ENCODE measurements around the gene FKRP. TPM values are rescaled to one million over a fixed set of nuclear protein-coding genes. Genes with fewer than 3 reads are reported as not detected.

The FKRP gene
- total RNA-seq, 2 experiments from 2014 or later: 17.8 to 18.1 TPM

- Mint-ChIP-seq H3K27ac (no peak overlapping the region), H3K4me1 (peaks cover 42% of the 10 kb centered on the region)
- ATAC-seq (ENCODE audit: low read depth): no peak
Observed at GRCh38 chr19:46742926-46743480, 2.9 kb upstream of the FKRP start.

GRCh38 chr19:46744005-46744691 is 1.7 kb upstream of the FKRP start:
- Mint-ChIP-seq H3K4me1 (peaks cover 45% of the 10 kb centered on the region), H3K27ac (no peak overlapping the region), H3K27me3 (no peaks in the 10 kb centered on the region), H3K36me3 (peaks cover 7% of the 10 kb centered on the region), H3K9me3 (no peaks in the 10 kb centered on the region), H3K4me3 (peak overlapping the region; percentile 89)
- POLR2A ChIA-PET: interaction anchor here (1.2 kb wide), 1 partner anchor 30 kb away, joined by 3 read pairs; no protein-coding TSS in a partner anchor
- ATAC-seq (ENCODE audit: low read depth) (no peak), DNase-seq (no peak)

More at GRCh38 chr19:46742926-46743480, 2.9 kb upstream of the FKRP start:
- POLR2A ChIA-PET: no interaction called here
- H3K36me3 Mint-ChIP-seq: peaks cover 3% of the 10 kb centered on the region
- no peak for DNase-seq
- no peaks in the 10 kb centered on the region for H3K9me3 Mint-ChIP-seq
- no peaks in the 10 kb centered on the region for H3K27me3 Mint-ChIP-seq
- H3K4me3 Mint-ChIP-seq: no peak overlapping the region

DNA sequence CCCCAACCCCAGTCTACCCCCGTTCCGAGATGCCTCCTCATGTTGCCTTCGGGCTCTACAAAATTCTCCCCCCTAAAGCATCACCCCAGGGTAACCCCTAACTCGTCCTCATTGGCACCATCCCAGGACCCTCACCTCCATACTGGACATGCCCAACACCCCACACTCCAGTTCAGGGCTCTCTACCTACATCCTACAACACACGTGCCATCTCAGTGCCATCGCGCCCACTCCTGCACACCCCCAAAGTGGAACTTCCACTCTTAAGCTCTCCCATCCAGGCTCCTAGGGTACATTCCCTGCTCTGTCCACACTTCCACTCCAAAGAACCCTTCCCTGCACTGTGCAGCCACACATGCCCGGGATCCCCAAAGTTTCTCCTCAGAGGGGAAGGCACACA is 827 bp upstream of the FKRP start:
- no peak for DNase-seq
- no peaks in the 10 kb centered on the region for H3K27me3 Mint-ChIP-seq
- H3K36me3 Mint-ChIP-seq: peaks cover 8% of the 10 kb centered on the region
- H3K27ac Mint-ChIP-seq: peak overlapping the region; percentile 84
- no peak for ATAC-seq (ENCODE audit: low read depth)
- no peaks in the 10 kb centered on the region for H3K9me3 Mint-ChIP-seq
- peak overlapping the region; percentile 89 for H3K4me3 Mint-ChIP-seq
- POLR2A ChIA-PET: interaction anchor here (0.8 to 1.0 kb wide), 3 partner anchors 9 to 31 kb away, joined by 3 to 4 read pairs (median 3); no protein-coding TSS in a partner anchor
- H3K4me1 Mint-ChIP-seq: peaks cover 41% of the 10 kb centered on the region

- H3K27ac Mint-ChIP-seq: peak within 1 kb of the TSS; percentile 84
- H3K36me3 Mint-ChIP-seq: peaks cover 6% of the 10 kb centered on the region
- H3K4me1 Mint-ChIP-seq: peaks cover 38% of the 10 kb centered on the region
- peak within 1 kb of the TSS; percentile 89 for H3K4me3 Mint-ChIP-seq
- DNase-seq (peak; percentile 74), ATAC-seq (ENCODE audit: low read depth) (peak; percentile 73)
- POLR2A ChIA-PET: no interaction called here
- no peaks in the 10 kb centered on the region for H3K27me3 Mint-ChIP-seq
- no peaks in the 10 kb centered on the region for H3K9me3 Mint-ChIP-seq
Observed at GRCh38 chr19:46746281-46747057, 612 bp downstream of the FKRP start, which contains the start of gene STRN4. Gene STRN4 (minus strand): TSS chr19:46746450. CDS start chr19:46746430, 20 bp downstream.

- no peak for ATAC-seq (ENCODE audit: low read depth)
- Mint-ChIP-seq H3K9me3 (no peaks in the 10 kb centered on the region), H3K4me3 (no peak overlapping the region), H3K36me3 (peaks cover 9% of the 10 kb centered on the region), H3K27ac (no peak overlapping the region), H3K27me3 (no peaks in the 10 kb centered on the region), H3K4me1 (peaks cover 27% of the 10 kb centered on the region)
- peak; percentile 76 for DNase-seq
- POLR2A ChIA-PET: no interaction called here
Observed at GRCh38 chr19:46748325-46749109, 2.7 kb downstream of the FKRP start.

DNA sequence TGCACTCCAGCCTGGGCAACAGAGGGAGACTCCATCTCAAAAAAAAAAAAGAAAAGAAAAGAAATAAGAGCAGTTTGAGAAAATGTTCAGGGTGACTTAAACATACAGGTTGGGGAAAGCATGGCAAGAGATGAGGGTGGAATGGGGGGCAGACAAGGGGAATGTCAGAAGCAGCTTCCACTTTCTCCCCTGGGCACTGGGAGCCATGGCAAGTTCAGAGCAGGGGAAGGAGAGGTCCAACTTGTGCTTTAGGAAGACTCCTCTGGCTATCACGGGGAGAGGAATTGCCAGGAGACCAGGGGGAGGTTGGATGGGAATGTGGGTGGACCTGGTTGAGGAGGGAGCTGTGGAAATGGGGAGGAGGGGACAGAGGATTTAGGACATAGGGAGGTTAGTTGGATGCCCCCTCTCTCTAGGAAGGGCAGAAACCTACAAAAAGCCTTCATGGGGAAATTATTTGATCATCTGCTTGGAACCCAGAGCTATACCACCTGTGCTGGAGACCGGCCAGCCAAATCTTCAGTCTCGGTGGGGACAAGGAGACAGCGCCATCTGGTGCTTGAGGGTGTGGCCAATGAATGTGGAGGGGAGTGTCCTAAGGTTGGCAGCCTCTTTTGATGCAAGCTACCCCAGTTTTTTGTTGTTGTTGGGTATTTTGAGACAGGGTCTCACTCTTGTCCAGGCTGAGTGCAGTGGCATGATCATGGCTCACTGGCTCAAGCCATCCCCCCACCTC is 7.7 kb downstream of the FKRP start:
- POLR2A ChIA-PET: interaction anchor here (0.8 to 2.2 kb wide), 6 partner anchors 8 to 87 kb away, joined by 3 to 9 read pairs (median 4); partner anchors contain the start of genes FKRP and SLC1A5
- ATAC-seq (ENCODE audit: low read depth): peak; percentile 92
- H3K36me3 Mint-ChIP-seq: peaks cover 8% of the 10 kb centered on the region
- H3K9me3 Mint-ChIP-seq: no peaks in the 10 kb centered on the region
- no peaks in the 10 kb centered on the region for H3K27me3 Mint-ChIP-seq
- no peak overlapping the region for H3K4me3 Mint-ChIP-seq
- no peak overlapping the region for H3K27ac Mint-ChIP-seq
- peaks cover 16% of the 10 kb centered on the region for H3K4me1 Mint-ChIP-seq
- peak; percentile 75 for DNase-seq

GRCh38 chr19:46755077-46755852 is 9.4 kb downstream of the FKRP start:
- POLR2A ChIA-PET: interaction anchor here (2.2 kb wide), 1 partner anchor 34 kb away, joined by 9 read pairs; the partner anchor contains the start of gene SLC1A5

DNA sequence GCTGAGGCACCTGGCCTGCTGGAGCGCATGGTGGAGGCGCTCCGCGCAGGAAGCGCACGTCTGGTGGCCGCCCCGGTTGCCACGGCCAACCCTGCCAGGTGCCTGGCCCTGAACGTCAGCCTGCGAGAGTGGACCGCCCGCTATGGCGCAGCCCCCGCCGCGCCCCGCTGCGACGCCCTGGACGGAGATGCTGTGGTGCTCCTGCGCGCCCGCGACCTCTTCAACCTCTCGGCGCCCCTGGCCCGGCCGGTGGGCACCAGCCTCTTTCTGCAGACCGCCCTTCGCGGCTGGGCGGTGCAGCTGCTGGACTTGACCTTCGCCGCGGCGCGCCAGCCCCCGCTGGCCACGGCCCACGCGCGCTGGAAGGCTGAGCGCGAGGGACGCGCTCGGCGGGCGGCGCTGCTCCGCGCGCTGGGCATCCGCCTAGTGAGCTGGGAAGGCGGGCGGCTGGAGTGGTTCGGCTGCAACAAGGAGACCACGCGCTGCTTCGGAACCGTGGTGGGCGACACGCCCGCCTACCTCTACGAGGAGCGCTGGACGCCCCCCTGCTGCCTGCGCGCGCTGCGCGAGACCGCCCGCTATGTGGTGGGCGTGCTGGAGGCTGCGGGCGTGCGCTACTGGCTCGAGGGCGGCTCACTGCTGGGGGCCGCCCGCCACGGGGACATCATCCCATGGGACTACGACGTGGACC is 10.1 kb downstream of the FKRP start:
- peaks cover 14% of the 10 kb centered on the region for H3K4me1 Mint-ChIP-seq
- H3K27me3 Mint-ChIP-seq: no peaks in the 10 kb centered on the region
- no peak overlapping the region for H3K27ac Mint-ChIP-seq
- DNase-seq: no peak
- H3K9me3 Mint-ChIP-seq: no peaks in the 10 kb centered on the region
- no peak for ATAC-seq (ENCODE audit: low read depth)
- peaks cover 5% of the 10 kb centered on the region for H3K36me3 Mint-ChIP-seq
- H3K4me3 Mint-ChIP-seq: no peak overlapping the region
- POLR2A ChIA-PET: no interaction called here

More at GRCh38 chr19:46755077-46755852, 9.4 kb downstream of the FKRP start:
- Mint-ChIP-seq H3K27me3 (no peaks in the 10 kb centered on the region), H3K4me1 (peaks cover 14% of the 10 kb centered on the region), H3K4me3 (no peak overlapping the region), H3K36me3 (peaks cover 5% of the 10 kb centered on the region), H3K27ac (no peak overlapping the region), H3K9me3 (no peaks in the 10 kb centered on the region)
- no peak for DNase-seq
- no peak for ATAC-seq (ENCODE audit: low read depth)

DNA sequence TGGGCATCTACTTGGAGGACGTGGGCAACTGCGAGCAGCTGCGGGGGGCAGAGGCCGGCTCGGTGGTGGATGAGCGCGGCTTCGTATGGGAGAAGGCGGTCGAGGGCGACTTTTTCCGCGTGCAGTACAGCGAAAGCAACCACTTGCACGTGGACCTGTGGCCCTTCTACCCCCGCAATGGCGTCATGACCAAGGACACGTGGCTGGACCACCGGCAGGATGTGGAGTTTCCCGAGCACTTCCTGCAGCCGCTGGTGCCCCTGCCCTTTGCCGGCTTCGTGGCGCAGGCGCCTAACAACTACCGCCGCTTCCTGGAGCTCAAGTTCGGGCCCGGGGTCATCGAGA is 10.7 kb downstream of the FKRP start:
- Mint-ChIP-seq H3K36me3 (peaks cover 5% of the 10 kb centered on the region), H3K27me3 (no peaks in the 10 kb centered on the region), H3K4me1 (peaks cover 14% of the 10 kb centered on the region), H3K27ac (no peak overlapping the region), H3K4me3 (no peak overlapping the region), H3K9me3 (no peaks in the 10 kb centered on the region)
- DNase-seq (no peak), ATAC-seq (ENCODE audit: low read depth) (no peak)
- POLR2A ChIA-PET: no interaction called here

DNA sequence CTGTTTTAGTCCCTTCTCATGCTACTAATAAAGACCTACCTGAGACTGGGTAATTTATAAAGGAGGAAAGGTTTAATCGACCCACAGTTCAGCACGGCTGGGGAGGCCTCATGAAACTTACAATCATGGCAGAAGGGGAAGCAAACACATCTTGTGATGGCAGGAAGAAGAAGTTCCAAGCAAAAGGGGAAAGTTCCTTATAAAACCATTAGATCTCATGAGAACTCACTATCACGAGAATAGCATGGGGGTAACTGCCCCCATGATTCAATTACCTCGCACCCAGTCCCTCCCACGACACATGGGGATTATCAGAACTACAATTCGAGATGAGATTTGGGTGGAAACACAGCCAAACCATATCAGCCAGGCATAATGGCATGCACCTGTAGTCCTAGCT is 13.3 kb downstream of the FKRP start:
- H3K9me3 Mint-ChIP-seq: no peaks in the 10 kb centered on the region
- peaks cover 2% of the 10 kb centered on the region for H3K36me3 Mint-ChIP-seq
- ATAC-seq (ENCODE audit: low read depth) (no peak), DNase-seq (no peak)
- peaks cover 6% of the 10 kb centered on the region for H3K4me1 Mint-ChIP-seq
- H3K27me3 Mint-ChIP-seq: no peaks in the 10 kb centered on the region
- POLR2A ChIA-PET: no interaction called here
- H3K27ac Mint-ChIP-seq: no peak overlapping the region
- no peak overlapping the region for H3K4me3 Mint-ChIP-seq

DNA sequence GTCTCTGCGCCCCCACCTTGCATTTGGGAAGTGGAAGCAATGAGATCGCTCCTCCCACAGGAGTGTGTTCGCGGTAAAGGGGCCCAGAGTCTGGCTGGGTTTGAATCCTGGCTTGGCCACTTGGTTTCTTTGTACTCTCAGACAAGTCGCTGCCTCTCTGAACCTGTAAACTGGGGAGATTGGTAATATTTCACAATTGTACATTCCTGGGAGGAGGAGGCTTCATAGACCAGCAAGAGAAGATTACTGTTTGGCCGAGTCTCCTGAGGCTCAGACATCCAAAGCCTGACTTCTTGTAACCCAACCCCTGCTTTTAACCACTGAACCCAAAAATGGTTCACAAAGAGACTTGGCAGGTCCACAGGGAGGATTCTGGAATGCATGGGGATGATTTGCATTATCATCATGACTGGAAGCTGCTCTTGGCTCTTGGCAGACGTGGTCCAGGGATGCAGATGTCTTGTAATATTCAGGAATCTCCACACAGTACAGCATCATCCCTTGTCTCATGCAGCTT is 14.0 kb downstream of the FKRP start:
- DNase-seq (no peak), ATAC-seq (ENCODE audit: low read depth) (no peak)
- Mint-ChIP-seq H3K36me3 (peaks cover 2% of the 10 kb centered on the region), H3K4me3 (no peak overlapping the region), H3K4me1 (peaks cover 6% of the 10 kb centered on the region), H3K9me3 (no peaks in the 10 kb centered on the region), H3K27me3 (no peaks in the 10 kb centered on the region), H3K27ac (no peak overlapping the region)
- POLR2A ChIA-PET: no interaction called here

Data from activated naive CD8-positive, alpha-beta T cell treated with anti-CD3 and anti-CD28 coated beads, Interleukin-2, amount 10 ng/mL, durations not matched to agents 7 days and 5 days (primary cell).